Left hindlimb (tissue), 1 donor: ENCODE measurements around the gene NELFB.

ENCODE experiments used
- DNase-seq: peaks from one replicate; pipeline ENCODE4 v3.0.0-alpha.2; 2018

NELFB gene

GRCh38 chr9:137303893-137304382, 48.8 kb downstream of the NELFB start:
- peak; percentile 55 for DNase-seq

- DNase-seq, result peak; percentile 47
Observed at GRCh38 chr9:137304383-137305059, 49.4 kb downstream of the NELFB start.

- peak; percentile 80 for DNase-seq
Observed at GRCh38 chr9:137305060-137305797, 50.1 kb downstream of the NELFB start.

GRCh38 chr9:137305798-137306065, 50.6 kb downstream of the NELFB start:
- DNase-seq, result no peak

GRCh38 chr9:137306066-137306849, 51.1 kb downstream of the NELFB start:
- peak; percentile 51 for DNase-seq

GRCh38 chr9:137306850-137307254, 51.7 kb downstream of the NELFB start:
- DNase-seq, result peak; percentile 32

GRCh38 chr9:137307255-137308056, 52.3 kb downstream of the NELFB start:
- peak; percentile 40 for DNase-seq

- peak; percentile 29 for DNase-seq
Observed at GRCh38 chr9:137308057-137308619, 53.0 kb downstream of the NELFB start.

GRCh38 chr9:137309368-137310188, 54.5 kb downstream of the NELFB start:
- peak; percentile 32 for DNase-seq

- peak; percentile 34 for DNase-seq
Observed at GRCh38 chr9:137310189-137311052, 55.3 kb downstream of the NELFB start.

- peak; percentile 35 for DNase-seq
Observed at GRCh38 chr9:137311171-137311985, 56.3 kb downstream of the NELFB start.

GRCh38 chr9:137311986-137312851, 57.1 kb downstream of the NELFB start:
- DNase-seq, result no peak

- DNase-seq, result no peak
Observed at GRCh38 chr9:137312852-137313325, 57.8 kb downstream of the NELFB start.

- DNase-seq, result no peak
Observed at GRCh38 chr9:137313326-137313936, 58.3 kb downstream of the NELFB start.

- DNase-seq, result peak; percentile 28
Observed at GRCh38 chr9:137313956-137314560, 58.9 kb downstream of the NELFB start.

GRCh38 chr9:137314561-137315560, 59.7 kb downstream of the NELFB start:
- DNase-seq, result peak; percentile 41
